Brain pericyte (primary cell): ENCODE results near the gene MAPK1.
"Not testable (repeated sequence)": the region's sequence is repeated elsewhere in the genome, so short reads cannot be mapped to it uniquely, and the experiment has no call there.

Experiments used
- DNase-seq: peaks from one replicate; pipeline ENCODE4 v3.0.0-alpha.2; 2012; ENCODE audit warnings: low read depth, low spot score

The MAPK1 gene

GRCh38 chr22:21867528-21868266, at the start of gene MAPK1:
Gene MAPK1 (minus strand): TSS chr22:21867645. CDS start chr22:21867440, 205 bp downstream.
- peak; percentile 55 for DNase-seq

DNA sequence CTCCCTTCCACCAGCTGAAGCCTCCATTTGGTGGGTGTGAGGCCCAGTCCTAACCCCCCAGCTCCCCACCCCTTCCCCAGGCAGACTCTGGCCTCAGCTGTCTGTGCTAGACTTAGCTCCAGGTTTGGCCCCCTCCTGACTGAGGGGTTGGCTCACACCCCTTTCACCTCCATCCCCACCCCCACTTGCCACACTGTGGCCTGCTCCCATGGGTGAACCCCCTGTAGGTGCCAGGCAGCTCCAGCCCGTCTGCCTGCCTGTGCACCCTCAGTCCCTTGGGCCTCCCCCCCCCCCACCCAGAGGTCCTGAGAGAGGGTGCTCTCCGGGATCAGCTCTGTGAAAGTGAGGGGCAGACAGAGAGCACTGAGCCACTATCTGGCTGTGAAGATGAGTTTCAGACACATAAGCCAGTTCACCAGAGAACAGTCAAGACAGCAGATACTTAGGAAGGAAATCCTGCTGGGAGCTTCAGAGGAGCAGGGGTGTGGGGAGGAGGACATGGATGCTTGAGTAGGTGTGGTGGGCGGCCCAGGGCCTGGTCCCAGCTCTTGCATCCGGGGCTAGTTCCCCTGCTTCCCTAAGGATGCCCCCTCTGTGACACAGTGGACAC, 49.0 kb upstream of the MAPK1 start:
- DNase-seq = no peak

- no peak for DNase-seq
Measured at GRCh38 chr22:21915624-21916308, 48.3 kb upstream of the MAPK1 start.

- not testable (repeated sequence) for DNase-seq
Measured at GRCh38 chr22:21914033-21914642, 46.7 kb upstream of the MAPK1 start.

DNA sequence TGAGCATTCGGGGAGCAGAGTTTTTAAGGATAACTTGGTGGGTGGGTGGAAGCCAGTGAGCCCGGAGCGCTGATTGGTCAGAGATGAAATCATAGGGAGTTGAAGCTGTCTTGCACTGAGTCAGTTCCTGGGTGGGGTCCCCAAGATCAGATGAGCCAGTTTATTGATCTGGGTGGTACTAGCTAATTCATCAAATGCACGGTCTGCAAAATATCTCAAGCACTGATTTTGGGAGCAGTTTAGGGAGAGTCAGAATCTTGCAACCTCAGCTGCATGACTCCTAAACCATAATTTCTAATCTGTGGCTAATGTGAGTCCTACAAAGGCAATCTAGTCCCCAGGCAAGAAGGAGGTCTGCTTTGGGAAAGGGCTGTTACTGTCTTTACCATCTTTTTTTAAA, 42.9 kb upstream of the MAPK1 start:
- not testable (repeated sequence) for DNase-seq

DNA sequence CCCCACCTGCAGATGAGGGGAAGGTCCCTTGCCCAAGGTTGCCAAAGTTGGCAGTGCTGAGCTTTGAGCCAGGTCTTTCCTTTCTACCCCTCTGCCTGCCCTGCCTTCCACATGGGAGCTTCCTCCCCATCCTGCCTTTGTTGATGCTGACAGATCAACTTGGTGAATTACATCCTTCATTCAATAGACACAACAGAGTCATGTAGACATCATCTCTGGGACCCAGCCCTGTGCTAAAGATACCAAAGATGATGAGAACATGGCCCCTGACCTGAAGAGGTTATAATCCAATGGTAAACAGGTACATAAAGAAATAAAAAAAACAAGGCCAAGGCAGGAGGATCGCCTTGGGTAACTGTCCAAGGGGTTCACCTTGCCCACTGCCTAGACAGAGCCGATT, 42.4 kb upstream of the MAPK1 start:
- DNase-seq = no peak

- no peak for DNase-seq
Measured at GRCh38 chr22:21907638-21908522, 40.4 kb upstream of the MAPK1 start.

DNA sequence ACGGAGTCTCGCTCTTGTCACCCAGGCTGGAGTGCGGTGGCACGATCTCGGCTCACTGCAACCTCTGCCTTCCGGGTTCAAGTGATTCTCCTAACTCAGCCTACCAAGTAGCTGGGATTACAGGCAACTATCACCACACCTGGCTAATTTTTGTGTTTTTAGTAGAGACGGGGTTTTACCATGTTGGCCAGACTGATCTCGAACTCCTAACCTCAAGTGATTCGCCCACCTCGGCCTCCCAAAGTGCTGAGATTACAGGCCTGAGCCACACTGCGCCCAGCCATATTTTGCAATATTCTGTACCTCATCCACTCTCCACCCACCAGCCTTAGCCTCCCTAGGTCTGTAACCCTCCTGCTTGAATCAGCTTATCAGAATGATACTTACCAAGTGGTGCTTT, 37.8 kb upstream of the MAPK1 start:
- not testable (repeated sequence) for DNase-seq

- no peak for DNase-seq
Measured at GRCh38 chr22:21904250-21904789, 36.9 kb upstream of the MAPK1 start.

DNA sequence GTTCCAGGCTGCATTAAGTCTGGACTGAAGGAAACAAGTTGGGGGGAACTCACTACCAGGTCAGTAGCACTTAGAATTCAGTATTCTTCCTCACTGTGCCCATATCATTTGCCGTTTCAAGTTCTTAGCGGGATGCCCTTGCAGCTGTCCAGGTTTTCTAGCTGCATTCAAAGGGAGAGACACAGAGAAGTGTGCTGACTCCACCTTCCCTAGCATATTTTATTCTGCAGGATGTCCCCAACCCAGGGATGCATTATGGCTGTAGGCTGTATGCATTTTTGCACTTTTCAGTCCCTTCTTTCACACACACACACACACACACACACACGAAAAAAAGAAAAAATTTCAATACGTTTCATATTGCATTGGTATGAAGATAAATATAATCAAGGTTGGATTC, 35.8 kb upstream of the MAPK1 start:
- no peak for DNase-seq

- DNase-seq = no peak
Measured at GRCh38 chr22:21902296-21903087, 35.0 kb upstream of the MAPK1 start.

DNA sequence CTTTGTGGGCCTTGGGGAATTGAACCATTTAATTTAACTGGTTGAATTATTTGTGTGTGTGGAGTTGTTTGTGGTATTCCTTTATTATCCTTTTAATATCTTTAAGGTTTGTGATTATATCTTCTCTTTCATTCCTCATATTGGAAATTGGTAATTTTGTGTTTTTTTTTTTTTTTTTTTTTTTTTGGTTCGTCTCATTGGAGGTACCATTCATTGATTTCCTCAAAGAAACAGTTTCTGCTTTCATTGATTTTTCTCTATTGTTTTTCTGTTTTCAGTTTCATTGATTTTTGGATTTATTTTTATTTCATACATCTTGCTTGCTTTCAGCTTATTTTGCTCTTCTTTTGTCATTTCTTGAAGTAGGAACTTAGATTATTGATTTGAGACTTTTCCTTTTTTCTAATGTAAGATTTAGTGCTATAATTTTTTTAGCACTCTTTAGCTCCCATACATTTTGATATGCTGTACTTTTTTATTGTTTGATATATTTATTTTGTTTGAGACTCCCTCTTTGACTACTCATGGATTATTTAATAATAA, 31.0 kb upstream of the MAPK1 start:
- no peak for DNase-seq

DNA sequence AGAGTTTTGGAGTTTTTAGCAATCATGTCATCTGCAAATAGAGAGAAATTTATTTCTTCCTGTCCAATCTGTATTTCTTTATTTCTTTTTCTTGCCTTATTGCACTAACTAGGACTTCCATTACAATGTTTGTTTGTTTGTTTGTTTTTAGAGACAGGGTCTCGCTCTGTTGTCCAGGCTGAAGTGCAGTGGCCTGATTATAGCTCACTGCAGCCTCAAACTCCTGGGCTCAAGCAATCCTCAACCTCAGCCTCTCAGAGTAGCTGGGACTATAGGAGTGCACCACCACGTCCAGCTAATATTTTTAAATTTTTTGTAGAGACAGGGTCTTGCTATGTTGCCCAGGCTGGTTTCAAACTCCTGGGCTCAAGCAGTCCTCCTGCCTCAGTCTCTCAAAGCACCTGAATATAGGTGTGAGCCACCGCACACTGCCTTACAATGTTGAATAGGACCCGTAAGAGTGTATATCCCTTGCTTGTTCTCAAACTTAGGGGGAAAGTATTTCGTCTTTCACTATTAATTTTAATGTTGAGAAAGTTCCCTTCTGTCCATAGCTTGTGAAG, 29.6 kb upstream of the MAPK1 start:
- DNase-seq = no peak

GRCh38 chr22:21896275-21896674, 28.8 kb upstream of the MAPK1 start:
- DNase-seq = not testable (repeated sequence)

DNA sequence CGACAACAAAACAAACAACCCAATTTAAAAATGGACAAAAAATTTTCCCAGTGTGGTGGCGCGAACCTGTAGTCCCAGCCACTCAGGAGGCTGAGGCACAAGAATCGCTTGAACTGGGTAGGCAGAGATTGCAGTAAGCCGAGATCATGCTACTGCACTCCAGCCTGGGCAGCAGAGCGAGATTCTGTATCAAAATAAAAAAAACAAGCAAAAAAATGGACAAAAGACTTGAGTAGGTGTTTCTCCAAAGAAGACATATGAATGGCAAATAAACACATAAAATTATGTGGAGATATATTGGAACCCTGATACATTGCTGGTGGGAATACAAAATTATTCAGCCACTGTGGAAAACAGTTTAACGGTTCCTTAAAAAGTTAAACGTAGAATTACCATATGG, 27.4 kb upstream of the MAPK1 start:
- DNase-seq = no peak

DNA sequence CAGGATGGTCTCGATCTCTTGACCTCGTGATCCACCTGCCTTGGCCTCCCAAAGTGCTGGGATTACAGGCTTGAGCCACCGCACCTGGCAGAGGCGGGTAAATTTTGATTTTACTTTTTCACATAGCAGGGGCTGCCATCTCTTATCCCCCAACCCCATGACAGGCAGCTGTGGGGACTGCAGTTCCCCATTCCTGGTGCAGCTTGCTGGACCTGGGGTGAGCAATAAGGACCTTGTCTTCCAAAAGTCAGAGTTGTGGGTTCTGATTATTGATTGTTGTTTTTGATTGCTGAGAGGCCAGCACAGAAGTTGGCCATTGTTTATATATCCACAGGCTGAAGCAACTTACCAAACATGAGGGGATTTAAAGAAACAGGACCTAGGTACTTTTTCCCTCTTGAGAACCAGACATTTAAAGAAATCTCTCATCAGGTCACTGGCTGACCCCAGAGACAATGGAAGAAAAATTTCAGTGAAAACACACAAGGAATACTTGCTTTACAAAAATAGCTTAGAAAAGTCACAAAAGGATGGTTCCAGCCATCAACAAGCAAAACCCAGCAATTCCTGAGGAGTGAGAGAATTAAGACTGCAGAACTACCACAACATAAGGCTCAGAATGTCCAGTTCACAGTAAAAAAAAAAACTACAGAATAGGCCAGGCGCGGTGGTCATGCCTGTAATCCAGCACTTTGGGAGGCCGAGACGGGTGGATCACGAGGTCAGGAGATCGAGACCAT, 22.0 kb upstream of the MAPK1 start:
- no peak for DNase-seq

DNA sequence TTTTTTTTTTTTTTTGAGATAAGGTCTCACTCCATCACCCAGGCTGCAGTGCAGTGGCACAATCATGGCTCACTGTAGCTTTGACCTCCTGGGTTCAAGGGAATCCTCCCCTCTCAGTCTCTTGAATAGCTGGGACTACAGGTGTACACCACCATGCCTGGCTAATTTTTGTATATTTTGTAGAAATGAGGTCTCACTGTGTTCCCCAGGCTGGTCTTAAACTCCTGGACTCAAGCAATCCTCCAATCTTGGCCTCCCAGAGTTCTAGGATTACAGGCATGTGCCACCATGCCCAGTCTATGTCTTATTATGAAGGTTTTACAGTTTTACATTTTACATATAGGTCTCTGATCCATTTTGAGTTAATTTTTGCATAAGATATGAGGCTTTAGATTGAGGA, 20.4 kb upstream of the MAPK1 start:
- no peak for DNase-seq

DNA sequence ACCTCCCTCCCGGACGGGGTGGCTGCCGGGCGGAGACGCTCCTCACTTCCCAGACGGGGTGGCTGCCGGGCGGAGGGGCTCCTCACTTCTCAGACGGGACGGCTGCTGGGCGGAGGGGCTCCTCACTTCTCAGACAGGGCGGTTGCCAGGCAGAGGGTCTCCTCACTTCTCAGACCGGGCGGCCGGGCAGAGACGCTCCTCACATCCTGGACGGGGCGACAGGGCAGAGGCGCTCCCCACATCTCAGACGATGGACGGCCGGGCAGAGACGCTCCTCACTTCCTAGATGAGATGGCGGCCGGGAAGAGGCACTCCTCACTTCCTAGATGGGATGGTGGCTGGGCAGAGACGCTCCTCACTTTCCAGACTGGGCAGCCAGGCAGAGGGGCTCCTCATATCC, 16.5 kb upstream of the MAPK1 start:
- DNase-seq = not testable (repeated sequence)

DNA sequence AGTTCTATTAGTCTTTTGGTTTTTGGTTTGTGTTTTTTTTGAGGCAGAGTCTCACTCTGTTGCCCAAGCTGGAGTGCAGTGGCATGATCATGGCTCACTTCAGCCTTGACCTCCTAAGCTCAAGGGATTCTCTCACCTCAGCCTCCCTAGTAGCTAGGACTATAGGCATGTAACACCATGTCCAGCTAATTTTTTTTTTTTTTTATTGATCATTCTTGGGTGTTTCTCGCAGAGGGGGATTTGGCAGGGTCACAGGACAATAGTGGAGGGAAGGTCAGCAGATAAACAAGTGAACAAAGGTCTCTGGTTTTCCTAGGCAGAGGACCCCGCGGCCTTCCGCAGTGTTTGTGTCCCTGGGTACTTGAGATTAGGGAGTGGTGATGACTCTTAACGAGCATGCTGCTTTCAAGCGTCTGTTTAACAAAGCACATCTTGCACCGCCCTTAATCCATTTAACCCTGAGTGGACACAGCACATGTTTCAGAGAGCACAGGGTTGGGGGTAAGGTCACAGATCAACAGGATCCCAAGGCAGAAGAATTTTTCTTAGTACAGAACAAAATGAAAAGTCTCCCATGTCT, 15.4 kb upstream of the MAPK1 start:
- DNase-seq = not testable (repeated sequence)
